Suprapubic skin (tissue), 3 donors: ENCODE results near the gene TEAD2.

ENCODE experiments used
- CTCF ChIP-seq, 2 donors: fragments of 200-600 bp in 1 of 2; fragments of 450-650 bp in 1 of 2; sonication (generic) in 1 of 2; IDR thresholded peaks; one replicate each; pipeline ENCODE4 v1.5.1; 2016 to 2019; ENCODE audit warnings: antibody characterized with exemption in 2 of 2, mild to moderate bottlenecking in 1 of 2, moderate library complexity in 1 of 2
- EP300 ChIP-seq: sonication (generic); formaldehyde crosslinking; IDR thresholded peaks from one replicate; pipeline ENCODE4 v1.6.1; 2017; ENCODE audit warnings: antibody characterized with exemption
- POLR2A ChIP-seq, 2 donors: fragments of 450-650 bp; IDR thresholded peaks; one replicate each; pipeline ENCODE4 v1.6.1; 2017; ENCODE audit warnings: antibody characterized with exemption in 2 of 2, mild to moderate bottlenecking in 2 of 2, moderate library complexity in 2 of 2

- no peak for TF ChIP-seq CTCF (IDR thresholded peaks at IDR 0.05)
- TF ChIP-seq EP300: no peak
- TF ChIP-seq POLR2A (IDR thresholded peaks at IDR 0.05): no peak
These were observed 27.2 kb upstream of the TEAD2 start for GRCh38 chr19:49389406-49389805.
